ENCODE measurements around the gene DPPA5. TPM values are rescaled to one million over a fixed set of nuclear protein-coding genes. Genes with fewer than 3 reads are reported as not detected.

The DPPA5 gene
- total RNA-seq, 1 experiment from 2014 or later: 1.2 TPM

DNA sequence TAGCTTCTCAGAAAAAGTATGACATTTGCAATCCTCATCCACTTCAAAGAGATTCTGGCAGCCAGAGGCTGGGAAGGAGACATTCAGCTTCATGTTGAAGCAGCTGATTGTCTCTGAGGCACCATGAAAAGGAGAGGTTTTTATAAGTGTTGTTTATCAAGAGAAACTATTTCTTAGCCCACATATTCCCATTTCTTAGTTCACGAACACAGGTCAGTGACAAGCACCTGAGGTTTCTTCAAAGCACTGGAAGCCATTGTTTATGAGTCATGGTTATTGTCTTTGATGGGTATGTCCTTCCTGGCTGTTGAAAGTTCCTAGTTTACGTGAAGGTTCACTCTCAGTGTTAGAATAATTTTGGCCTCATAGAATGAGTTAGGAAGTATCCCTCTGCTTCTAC is 37.6 kb upstream of the DPPA5 start:
- no peak overlapping the region for H4K5ac ChIP-seq (ENCODE audit: insufficient read length, low read depth, low read length)
- TF ChIP-seq, protein P1, sequence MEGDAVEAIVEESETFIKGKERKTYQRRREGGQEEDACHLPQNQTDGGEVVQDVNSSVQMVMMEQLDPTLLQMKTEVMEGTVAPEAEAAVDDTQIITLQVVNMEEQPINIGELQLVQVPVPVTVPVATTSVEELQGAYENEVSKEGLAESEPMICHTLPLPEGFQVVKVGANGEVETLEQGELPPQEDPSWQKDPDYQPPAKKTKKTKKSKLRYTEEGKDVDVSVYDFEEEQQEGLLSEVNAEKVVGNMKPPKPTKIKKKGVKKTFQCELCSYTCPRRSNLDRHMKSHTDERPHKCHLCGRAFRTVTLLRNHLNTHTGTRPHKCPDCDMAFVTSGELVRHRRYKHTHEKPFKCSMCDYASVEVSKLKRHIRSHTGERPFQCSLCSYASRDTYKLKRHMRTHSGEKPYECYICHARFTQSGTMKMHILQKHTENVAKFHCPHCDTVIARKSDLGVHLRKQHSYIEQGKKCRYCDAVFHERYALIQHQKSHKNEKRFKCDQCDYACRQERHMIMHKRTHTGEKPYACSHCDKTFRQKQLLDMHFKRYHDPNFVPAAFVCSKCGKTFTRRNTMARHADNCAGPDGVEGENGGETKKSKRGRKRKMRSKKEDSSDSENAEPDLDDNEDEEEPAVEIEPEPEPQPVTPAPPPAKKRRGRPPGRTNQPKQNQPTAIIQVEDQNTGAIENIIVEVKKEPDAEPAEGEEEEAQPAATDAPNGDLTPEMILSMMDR (conservative IDR thresholded peaks at IDR 0.05): no peak
- H3K4me3 Mint-ChIP-seq: no peak overlapping the region
- H2BK12ac ChIP-seq (ENCODE audit: insufficient read length, low read depth, low read length): no peak overlapping the region
- no peak overlapping the region for H2AFZ ChIP-seq (ENCODE audit: low read length)
- H4K20me1 ChIP-seq (ENCODE audit: control insufficient read depth, insufficient read depth, insufficient read length): no peaks in the 10 kb centered on the region
- H2BK15ac ChIP-seq (ENCODE audit: low read depth, low read length): no peak overlapping the region
- H3K4me2 ChIP-seq (ENCODE audit: insufficient read depth, insufficient read length, low read length): no peak overlapping the region
- H3K27ac Mint-ChIP-seq: no peak overlapping the region
- H4K91ac ChIP-seq (ENCODE audit: insufficient read length, low read depth, low read length): no peak overlapping the region
- H2BK5ac ChIP-seq (ENCODE audit: insufficient read length, low read length): no peak overlapping the region
- no peaks in the 10 kb centered on the region for H3K36me3 Mint-ChIP-seq (ENCODE audit: insufficient read depth in 1 of 3, low read depth in 3 of 3)
- no peak for DNase-seq
- no peaks in the 10 kb centered on the region for H3K9me3 ChIP-seq (ENCODE audit: control insufficient read depth, low read depth, low read length)
- H3K4me1 Mint-ChIP-seq: peaks cover 14 to 16% of the 10 kb centered on the region in 2 experiments
- H2BK120ac ChIP-seq (ENCODE audit: low read depth, low read length, poor library complexity, severe bottlenecking): no peak overlapping the region
- H3K27ac ChIP-seq (ENCODE audit: insufficient read length, low read depth, low read length): no peak overlapping the region
- H3K56ac ChIP-seq (ENCODE audit: insufficient read length, low read depth, low read length): no peak overlapping the region
- no peak overlapping the region for H3T11ph ChIP-seq (ENCODE audit: low read length)
- no peaks in the 10 kb centered on the region for H3K27me3 ChIP-seq (ENCODE audit: insufficient read depth, low read length)
- no peaks in the 10 kb centered on the region for H3K4me1 ChIP-seq (ENCODE audit: insufficient read depth, low read length)
- no peaks in the 10 kb centered on the region for H3K79me2 ChIP-seq (ENCODE audit: insufficient read depth, low read length)
- H3K14ac ChIP-seq (ENCODE audit: insufficient read depth, low read length): no peak overlapping the region
- no peak overlapping the region for H4K8ac ChIP-seq (replicated peaks; ENCODE audit: insufficient read length, low read depth, low read length)
- H3K27me3 Mint-ChIP-seq (ENCODE audit: low read depth): peaks cover 3% of the 10 kb centered on the region
- peaks cover 7% of the 10 kb centered on the region for H3K23me2 ChIP-seq (ENCODE audit: insufficient read length, low read depth, low read length, poor library complexity, severe bottlenecking)
- no peak overlapping the region for H2AK5ac ChIP-seq (ENCODE audit: insufficient read length, low read length)
- H3K9me3 Mint-ChIP-seq: peaks cover 3% of the 10 kb centered on the region in 2 experiments; a peak in 4 of 5 replicates
- no peak overlapping the region for H2BK20ac ChIP-seq (ENCODE audit: low read depth, low read length, poor library complexity, severe bottlenecking)
- no peaks in the 10 kb centered on the region for H3K79me1 ChIP-seq (ENCODE audit: insufficient read depth, low read depth, low read length, poor library complexity, severe bottlenecking)
- H3K23ac ChIP-seq (ENCODE audit: insufficient read length, low read depth, low read length): no peak overlapping the region
- no peak overlapping the region for H3K18ac ChIP-seq (ENCODE audit: insufficient read length, low read depth, low read length)
- no peak overlapping the region for H3K9ac ChIP-seq (ENCODE audit: extremely low read depth, insufficient read length, low read length)
- WGBS (ENCODE audit: extremely low coverage, insufficient read length, low lambda C conversion rate): no CpG with 5 or more reads among the region's 2 CpGs
- H3K4ac ChIP-seq (ENCODE audit: low read depth, low read length): no peak overlapping the region
